Retinal pigment epithelial cell (primary cell): Measurements from ENCODE around the gene KCTD6.

ENCODE experiments used
- DNase-seq: peaks from one replicate; pipeline ENCODE4 v3.0.0-alpha.2; 2010; ENCODE audit warnings: low read depth
- H3K4me3 ChIP-seq: 2 replicates; pipeline ENCODE4 v1.5.1; 2011; ENCODE audit warnings: mild to moderate bottlenecking, low read length, control low read depth, moderate library complexity
- TF ChIP-seq, protein P1 (sequence below): conservative IDR thresholded peaks from 2 replicates; pipeline ENCODE4 v1.5.1; 2011; ENCODE audit warnings: low read depth, low read length, control low read depth, inconsistent platforms

The KCTD6 gene

DNA sequence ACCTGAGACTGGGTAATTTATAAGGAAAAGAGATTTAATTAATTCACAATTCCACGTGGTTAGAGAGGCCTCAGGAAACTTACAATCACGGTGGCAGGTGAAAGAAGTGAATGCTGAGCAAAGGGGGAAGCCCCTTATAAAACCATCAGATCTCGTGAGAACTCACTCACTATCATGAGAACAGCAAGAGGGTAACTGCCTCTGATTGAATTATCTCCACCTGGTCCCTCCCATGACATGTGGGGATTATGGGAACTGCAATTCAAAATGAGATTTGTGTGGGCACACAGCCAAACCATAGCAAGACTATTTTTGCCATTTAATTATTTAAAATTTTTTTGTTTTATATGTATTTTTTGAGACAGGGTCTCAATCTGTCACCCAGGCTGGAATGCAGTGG is 27.0 kb upstream of the KCTD6 start:
- H3K4me3 ChIP-seq, result no peak overlapping the region
- TF ChIP-seq, protein P1, sequence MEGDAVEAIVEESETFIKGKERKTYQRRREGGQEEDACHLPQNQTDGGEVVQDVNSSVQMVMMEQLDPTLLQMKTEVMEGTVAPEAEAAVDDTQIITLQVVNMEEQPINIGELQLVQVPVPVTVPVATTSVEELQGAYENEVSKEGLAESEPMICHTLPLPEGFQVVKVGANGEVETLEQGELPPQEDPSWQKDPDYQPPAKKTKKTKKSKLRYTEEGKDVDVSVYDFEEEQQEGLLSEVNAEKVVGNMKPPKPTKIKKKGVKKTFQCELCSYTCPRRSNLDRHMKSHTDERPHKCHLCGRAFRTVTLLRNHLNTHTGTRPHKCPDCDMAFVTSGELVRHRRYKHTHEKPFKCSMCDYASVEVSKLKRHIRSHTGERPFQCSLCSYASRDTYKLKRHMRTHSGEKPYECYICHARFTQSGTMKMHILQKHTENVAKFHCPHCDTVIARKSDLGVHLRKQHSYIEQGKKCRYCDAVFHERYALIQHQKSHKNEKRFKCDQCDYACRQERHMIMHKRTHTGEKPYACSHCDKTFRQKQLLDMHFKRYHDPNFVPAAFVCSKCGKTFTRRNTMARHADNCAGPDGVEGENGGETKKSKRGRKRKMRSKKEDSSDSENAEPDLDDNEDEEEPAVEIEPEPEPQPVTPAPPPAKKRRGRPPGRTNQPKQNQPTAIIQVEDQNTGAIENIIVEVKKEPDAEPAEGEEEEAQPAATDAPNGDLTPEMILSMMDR, result no peak
- DNase-seq, result no peak

DNA sequence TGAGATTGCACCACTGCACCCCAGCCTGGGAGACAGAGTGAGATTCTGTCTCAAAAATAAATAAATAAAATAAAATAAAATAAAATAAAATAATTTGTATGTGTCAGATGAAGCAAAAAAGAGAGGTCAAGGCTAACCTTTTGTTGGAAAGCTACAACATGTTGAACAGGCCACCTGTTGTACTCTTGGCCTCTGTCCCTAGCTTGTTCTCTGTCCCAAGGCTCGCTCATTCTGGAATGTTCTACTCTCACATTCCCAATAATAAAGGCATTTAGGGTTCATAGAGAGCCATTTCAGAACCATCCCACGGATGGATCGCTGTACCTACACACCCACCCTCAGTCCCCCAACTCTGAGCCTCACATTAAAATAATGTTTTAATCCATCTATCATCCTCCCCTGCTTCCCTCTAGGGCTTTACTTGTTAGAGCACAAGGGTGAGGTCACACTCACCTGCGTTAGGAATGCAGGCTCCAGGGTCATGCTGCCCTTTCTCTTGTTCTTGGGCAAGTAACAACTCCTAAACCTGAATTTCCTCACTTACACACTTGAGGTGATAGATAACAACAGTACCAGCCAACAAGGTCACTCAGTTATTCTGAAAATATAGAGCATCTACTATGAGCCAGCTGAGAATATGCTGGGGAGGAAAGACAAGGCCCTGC is 24.9 kb upstream of the KCTD6 start:
- no peak for DNase-seq
- no peak overlapping the region for H3K4me3 ChIP-seq

DNA sequence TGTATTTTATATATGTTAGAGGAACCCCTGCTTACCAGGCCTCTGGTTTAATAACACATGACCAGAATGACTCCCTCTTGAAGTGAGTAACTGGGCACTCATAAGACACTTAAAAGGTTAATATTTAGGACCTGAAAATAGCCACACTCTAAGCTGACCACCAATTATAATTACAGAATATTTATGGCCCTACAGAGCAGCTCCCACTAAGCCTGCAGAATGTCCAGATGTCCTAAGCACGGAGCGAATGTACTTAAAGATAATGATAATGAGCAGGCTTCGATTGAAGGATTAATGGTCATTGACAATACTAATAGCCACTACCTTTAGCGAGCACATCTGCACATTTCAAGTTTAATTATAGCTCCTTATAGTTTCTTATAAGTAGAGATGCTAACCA is 22.8 kb upstream of the KCTD6 start:
- no peak overlapping the region for H3K4me3 ChIP-seq
- TF ChIP-seq, protein P1, result no peak
- no peak for DNase-seq

More for the DNA sequence above, 24.9 kb upstream of the KCTD6 start:
- TF ChIP-seq, protein P1, result no peak

DNA sequence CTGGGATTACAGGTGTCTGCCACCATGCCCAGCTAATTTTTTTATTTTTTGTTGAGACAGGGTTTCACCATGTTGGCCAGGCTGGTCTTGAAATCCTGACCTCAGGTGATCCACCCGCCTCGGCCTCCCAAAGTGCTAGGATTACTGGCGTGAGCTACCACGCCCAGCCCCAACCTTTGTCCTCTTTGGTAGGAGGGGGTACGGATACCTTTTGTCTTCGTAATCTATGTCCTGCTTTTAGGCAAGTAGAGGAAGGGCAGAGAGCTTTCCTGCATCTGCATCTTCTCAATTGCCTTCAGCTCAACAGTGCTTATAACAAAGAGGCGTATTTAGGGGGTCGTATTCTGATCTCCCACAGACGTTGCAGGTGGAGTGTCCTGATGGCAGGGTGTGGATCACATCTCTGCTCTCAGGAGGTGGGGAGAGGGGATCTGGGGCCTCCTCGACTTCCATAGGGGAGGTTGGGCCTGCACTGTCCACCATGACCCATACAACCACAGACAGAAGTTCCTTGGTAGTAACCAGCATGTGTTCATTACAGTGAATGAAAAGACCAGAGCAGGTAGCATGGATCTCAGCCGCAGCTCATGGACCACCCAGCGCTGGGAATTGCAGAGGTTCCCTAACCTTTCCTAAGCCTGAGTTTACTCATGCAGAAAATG is 21.4 kb upstream of the KCTD6 start:
- no peak overlapping the region for H3K4me3 ChIP-seq

DNA sequence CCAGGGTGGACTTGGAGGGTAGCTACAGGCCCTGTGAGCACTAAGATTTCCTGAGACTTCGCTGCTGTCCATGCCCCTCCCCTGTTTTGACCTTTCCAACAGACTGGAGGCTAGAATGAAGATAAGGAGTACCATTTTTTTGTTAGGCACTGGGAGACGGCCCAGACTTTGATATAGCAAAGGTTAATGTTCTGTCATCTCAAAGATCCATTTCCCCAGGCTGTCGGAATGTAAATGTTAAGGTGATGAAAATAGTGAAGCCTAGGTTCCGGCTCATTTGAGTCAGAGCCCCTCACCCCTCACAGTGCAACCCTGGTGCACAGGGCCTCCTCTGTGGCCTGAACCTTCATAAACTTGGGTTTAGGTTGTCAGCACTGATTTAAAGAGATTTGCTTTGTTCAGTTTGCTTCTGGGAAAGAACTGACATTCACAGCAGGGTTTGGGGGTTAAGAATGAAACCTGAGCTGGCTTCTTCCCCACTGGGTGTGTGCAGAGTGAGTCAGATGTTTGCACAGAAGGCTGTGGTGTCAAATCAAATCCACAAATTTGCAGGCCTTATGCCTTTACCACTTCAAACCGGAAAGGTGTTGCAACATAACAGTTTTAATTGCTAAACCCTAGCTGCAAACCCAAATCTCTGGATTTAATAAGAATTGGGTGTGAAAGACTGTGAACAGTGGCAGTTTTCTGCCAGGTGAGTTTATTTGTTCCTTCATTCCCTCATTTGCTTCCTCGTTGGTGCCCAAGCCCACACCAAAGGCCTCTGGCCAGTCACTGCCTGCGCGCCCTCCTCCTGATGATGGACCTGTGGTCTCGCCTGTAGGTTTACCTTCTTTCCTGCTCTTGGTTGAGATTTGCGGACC is 20.6 kb upstream of the KCTD6 start:
- H3K4me3 ChIP-seq, result no peak overlapping the region
- peak; percentile 95 for DNase-seq

More for the DNA sequence above, 21.4 kb upstream of the KCTD6 start:
- no peak for DNase-seq
- TF ChIP-seq, protein P1, result no peak

DNA sequence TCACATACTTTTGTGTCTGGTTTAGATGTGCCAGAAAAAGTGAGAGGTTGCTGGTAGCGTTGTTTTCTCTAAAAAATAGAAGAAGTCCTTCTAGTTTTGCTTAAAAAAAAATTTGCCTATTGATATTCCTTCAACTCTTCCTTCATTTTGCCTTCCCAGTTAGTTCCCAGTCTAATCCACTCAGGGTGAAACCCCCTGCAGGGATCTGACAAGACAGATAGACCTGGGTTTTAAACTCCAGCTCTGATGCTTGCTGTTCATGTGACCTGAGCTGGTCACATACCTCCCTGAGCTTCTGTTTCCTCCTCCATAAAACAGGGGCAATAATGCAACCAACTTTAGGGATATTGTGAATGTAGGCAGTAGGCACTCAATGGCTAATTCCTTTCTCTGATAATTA is 18.6 kb upstream of the KCTD6 start:
- DNase-seq, result no peak
- H3K4me3 ChIP-seq, result no peak overlapping the region
- TF ChIP-seq, protein P1, result no peak

More for the DNA sequence above, 20.6 kb upstream of the KCTD6 start:
- TF ChIP-seq, protein P1, result no peak
